HG02973 (cell line): ENCODE results near the gene RELA.
A peak's percentile ranks its signal among the peaks of the same experiment; 100 is the strongest.
"Not testable (repeated sequence)": the region's sequence is repeated elsewhere in the genome, so short reads cannot be mapped to it uniquely, and the experiment has no call there.

Experiments
- ATAC-seq: cut with Tn5 transposase; IDR thresholded peaks from one replicate; pipeline ENCODE4 v1.9.1; 2021; ENCODE audit warnings: moderate library complexity; ENCODE audit not compliant: unreplicated experiment

RELA gene

DNA sequence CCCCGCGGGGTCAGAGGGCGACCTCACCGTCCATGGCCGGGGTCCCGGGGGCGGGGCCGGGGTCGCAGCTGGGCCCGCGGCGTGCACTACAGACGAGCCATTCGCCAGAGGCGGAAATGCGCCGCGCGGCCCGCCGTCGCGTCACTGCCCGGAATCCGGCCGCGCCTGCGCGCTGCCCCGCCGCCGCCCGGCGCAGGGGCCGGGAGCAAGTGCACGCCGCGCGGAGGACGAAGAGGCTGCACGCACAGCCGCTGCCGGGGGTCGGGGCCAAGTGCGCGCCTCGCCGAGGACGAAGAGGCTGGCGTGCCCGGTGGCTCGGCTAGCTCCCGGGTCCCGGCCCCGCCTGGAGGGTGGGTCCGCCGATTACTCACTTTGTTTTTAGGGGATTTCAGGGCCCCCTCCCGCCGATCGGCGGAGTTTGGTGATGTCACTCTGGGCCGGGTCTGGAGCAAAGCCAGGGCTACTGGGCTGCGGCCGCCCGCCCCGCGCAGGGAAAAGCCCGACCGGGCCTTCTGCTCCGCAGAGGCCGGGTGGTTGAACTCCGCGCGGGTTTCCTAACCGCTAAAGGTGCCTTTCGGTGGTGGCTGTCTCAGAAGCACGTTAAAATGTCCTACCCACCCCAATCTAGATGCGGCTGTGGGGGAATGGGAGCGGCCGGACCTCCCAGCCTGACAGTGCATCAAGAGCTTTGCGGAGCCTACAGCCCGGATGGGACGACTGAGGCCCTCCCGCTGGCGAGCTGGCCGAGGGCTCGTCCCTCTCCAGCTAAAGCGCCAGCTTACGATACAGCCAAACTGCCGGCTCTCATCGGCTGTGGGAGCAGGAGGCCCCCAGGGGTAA is at the start of gene RELA:
TSS of gene RELA (minus strand) at position 118 of the 840 bp plus-strand sequence. CDS start at position 34, 84 bp downstream.
- ATAC-seq, result peak; percentile 61

GRCh38 chr11:65711785-65712632 is 49.3 kb upstream of the RELA start, which contains the start of gene KAT5:
Gene KAT5, plus strand, starts transcription at chr11:65712252. Its CDS starts 16 bp downstream, at chr11:65712268.
- peak; percentile 74 for ATAC-seq

DNA sequence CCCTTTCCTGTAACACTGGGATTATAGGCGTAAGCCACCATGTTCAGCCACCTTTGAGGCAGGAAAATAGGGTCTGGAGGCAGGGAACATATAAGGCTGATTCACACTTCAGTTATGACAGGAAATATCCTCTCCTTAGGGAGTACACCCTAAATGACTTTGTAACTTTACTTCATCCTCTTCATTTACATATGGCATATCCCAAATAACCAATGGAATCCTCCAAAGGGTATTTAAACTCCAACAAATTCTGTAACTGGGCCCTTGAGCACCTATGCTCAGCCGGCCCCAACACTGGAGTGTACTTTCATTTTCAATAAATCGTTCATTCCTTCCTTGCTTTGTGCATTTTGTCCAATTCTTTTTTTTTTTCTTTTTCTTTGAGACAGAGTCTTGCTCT is 47.7 kb upstream of the RELA start:
- no peak for ATAC-seq

DNA sequence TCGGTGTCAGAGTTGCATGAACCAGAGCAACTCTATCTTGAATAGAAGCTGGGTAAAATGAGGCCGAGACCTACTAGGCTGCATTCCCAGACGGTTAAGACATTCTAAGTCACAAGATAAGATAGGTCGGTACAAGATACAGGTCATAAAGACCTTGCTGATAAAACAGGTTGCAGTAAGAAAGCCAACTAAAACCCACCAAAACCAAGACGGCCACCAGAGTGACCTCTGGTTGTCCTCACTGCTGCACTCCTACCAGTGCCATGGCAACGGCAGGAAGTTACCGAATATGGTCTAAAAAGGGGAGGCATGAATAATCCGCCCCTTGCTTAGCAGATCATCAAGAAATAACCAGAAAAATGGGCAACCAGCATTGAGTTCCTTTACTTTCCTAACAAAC is 46.9 kb upstream of the RELA start:
- no peak for ATAC-seq

DNA sequence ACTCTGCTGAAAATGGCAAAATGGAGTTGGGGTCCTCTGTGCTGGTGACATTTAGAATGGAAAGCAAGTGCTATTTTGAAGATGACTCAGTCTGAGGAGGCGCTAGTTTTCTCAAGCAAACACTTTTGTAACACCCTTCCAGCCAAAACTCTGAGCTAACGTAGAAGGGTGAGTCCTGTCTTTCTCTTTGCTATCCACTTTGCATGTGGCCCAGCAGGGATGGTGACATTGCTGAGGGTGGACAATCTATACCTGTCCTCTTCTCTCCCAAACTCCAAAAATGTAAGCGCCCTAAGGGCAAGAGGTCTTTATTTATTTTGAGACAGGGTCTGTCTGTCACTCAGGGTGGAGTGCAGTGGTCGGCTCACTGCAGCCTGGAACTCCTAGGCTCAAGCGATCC is 45.7 kb upstream of the RELA start:
- no peak for ATAC-seq

DNA sequence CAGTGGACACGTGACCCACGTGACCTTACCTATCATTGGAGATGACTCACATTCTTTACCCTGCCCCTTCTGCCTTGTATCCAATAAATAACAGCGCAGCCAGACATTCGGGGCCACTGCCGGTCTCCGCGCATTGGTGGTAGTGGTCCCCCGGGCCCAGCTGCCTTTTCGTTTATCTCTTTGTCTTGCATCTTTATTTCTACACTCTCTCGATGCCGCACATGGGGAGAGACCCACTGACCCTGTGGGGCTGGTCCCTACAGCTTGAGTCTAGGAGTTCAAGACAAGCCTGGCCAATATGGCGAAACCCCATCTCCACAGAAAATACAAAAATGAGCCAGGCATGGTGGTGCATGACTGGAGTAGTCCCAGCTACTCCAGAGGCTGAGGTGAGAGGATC is 44.3 kb upstream of the RELA start:
- ATAC-seq, result not testable (repeated sequence)

GRCh38 chr11:65706303-65706763 is 43.6 kb upstream of the RELA start:
- ATAC-seq, result not testable (repeated sequence)

DNA sequence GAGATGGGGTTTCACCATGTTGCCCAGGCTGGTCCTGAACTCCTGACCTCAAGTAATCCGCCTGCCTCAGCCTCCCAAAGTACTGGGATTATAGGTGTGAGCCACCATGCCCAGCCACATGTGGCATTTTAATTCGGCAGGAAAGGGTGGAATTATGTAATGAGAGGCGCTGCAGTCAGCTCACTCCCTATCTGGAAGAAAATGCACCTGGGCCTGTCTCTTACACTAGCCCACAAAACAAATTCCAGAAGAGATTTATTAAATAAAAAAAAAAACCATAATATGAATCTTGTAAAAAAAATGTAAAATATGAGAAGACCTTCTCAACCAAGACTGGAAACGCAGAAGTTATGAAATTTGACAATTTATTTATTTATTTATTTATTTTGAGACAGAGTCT is 41.1 kb upstream of the RELA start:
- no peak for ATAC-seq

GRCh38 chr11:65701686-65702085 is 39.0 kb upstream of the RELA start:
- ATAC-seq, result no peak

- ATAC-seq, result no peak
Observed at GRCh38 chr11:65700399-65700798, 37.7 kb upstream of the RELA start.

GRCh38 chr11:65699306-65699705 is 36.6 kb upstream of the RELA start:
- ATAC-seq, result no peak

DNA sequence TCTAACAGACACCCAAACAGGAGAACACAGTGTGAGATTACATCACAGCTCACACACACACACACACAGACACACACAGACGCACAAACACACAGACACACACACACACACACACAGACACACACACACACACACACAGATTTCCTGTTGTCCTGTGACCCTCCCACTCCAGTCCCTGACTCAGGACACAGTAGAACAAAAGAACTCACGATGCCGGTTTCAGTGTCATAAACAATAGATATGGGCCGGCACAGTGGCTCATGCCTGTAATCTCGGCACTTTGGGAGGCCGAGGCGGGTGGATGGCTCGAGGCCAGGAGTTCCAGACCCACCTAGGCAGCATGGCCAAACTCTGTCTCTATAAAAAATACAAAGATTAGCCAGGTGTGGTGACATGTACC is 35.5 kb upstream of the RELA start:
- ATAC-seq, result no peak

GRCh38 chr11:65696802-65697552 is 34.3 kb upstream of the RELA start:
- no peak for ATAC-seq

DNA sequence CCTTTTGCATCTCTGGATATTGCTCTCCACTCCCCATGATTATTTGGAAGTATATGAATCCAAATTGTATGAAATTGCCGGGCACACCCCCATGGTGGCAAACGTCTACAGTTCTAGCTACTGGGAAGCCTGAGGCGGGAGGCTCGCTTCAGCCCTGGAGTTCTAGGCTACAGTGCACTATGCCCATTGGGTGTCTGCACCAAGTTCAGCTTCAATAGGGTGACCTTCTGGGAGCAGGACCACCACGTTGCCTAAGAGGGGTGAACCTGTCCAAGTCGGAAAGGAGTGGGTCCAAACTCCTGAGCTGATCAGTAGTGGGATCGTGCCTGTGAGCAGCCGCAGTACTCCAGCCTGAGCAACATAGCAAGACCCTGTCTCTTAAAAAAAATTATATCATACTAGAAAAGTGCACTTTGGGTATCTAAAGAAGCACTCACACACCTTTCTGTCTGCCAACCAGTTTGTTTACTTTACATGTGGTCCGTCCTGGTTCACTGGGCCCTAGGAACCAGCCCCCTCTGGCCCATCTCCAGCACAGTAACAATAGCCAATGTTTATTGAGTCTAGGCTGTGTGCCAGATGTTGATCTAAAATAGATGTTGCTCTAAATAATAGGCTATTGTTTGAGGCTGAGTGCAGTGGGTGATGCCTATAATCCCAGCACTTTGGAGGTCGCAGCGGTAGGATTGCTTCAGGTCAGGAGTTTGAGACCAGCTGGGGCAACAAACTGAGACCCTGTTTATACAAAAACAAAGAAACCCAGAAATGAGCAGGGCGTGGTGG is 32.9 kb upstream of the RELA start:
- no peak for ATAC-seq

GRCh38 chr11:65692367-65692766 is 29.7 kb upstream of the RELA start:
- ATAC-seq, result no peak

DNA sequence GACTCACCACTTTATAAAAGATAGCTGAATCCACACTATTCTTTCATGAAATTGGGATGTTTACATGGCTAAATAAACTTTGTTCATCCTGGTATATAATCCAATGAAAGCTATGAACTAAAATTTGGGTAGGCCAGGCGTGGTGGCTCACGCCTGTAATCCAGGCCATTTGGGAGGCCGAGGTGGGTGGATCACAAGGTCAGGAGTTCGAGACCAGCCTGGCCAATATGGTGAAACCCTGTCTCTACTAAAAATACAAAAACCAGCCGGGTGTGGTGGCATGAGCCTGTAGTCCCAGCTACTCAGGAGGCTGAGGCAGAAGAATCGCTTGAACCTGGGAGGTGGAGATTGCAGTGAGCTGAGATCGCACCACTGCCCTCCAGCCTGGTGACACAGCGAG is 29.1 kb upstream of the RELA start:
- ATAC-seq, result not testable (repeated sequence)

DNA sequence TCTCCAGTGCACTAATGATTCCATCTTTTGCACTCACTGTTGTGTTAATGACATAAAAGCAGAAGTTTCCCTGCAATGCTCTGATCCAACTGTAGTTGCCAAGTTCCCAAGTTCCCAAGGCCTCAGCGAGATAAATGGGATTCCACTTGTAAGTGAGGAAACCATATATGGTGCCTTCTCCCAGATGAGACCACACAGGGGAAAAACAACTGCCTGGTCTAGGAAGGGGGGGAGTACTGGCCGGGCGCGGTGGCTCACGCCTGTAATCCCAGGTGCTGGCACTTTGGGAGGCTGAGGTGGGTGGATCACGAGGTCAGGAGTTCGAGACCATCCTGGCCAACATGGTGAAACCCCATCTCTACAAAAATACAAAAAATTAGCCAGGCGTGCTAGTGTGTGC is 23.3 kb upstream of the RELA start:
- no peak for ATAC-seq

DNA sequence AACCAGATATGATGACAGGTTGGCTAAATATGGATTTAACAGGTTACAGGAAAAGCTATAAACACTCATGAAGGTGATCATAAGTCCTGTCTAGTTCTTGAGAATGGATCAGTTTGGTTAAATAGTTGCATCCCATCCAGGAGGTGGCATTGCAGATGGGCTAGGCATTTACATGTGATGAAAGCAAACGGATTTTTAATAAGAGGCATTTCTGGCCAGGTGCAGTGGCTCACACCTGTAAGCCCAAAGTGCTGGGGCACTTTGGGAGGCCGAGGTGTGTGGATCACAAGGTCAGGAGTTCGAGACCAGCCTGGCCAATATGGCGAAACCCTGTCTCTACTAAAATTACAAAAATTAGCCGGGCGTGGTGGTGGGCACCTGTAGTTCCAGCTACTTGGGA is 20.8 kb upstream of the RELA start:
- ATAC-seq, result not testable (repeated sequence)

DNA sequence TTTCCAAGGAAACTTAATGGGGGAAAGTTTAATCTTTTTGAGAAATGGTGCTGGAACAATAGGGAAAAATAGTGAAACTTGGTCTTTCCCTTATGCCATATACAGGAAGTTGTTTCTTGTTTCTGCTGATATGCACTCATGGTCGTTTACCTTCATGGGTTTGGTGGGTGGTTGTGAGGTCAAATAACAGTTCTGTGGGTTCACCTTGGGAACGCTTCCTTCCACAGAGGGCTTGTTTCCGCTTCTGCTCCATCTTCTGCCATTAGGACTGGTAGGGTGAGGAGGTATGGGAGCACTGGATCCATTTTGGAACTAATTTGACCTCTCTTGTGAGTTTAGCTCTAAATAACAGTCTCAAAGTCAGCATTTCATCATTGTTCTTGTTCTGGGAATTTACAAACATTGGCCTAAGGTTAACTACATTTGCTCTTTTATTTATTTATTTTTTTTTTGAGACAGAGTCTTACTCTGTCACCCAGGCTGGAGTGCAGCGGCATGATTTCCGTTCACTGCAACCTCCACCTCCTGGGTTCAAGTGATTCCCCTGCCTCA is 17.6 kb upstream of the RELA start:
- ATAC-seq, result no peak

DNA sequence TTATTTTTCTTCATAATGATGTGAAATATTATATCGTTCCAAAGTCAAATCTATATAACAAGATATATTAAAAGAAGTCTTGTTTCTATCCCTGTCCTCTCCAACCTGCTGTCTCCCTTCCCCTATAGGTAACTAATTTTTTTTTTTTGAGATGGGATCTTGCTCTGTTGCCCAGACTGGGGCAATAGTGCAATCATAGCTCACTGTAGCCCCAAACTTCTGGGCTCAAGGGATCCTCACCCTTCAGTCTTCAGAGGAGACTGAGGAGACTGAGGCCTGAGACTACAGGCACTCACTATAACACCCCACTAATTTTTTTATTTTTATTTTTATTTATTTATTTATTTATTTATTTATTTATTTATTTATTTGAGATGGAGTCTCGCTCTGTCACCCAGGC is 10.3 kb upstream of the RELA start:
- ATAC-seq, result no peak
